Right lobe of liver (tissue), 6 donors: ENCODE data around the gene GPX5. TPM values are rescaled to one million over a fixed set of nuclear protein-coding genes. Genes with fewer than 3 reads are reported as not detected.

Source experiments
- ATAC-seq, 4 donors: fragments of 200-7000 bp; cut with Tn5 transposase; one replicate each; pipeline ENCODE4 v1.9.1; 2020; ENCODE audit warnings: mild to moderate bottlenecking in 4 of 4, moderate library complexity in 4 of 4
- DNase-seq, 3 donors: peaks; one replicate each; pipeline ENCODE4 v3.0.0-alpha.2; 2020
- H3K27ac ChIP-seq, 3 donors: fragments of 200-600 bp; one replicate each; pipeline ENCODE4 v1.8.0; 2022
- H3K27me3 ChIP-seq, 2 donors: fragments of 200-600 bp; one replicate each; pipeline ENCODE4 v1.8.0; 2022
- H3K36me3 ChIP-seq, 4 donors: fragments of 200-600 bp; sonication (generic) in 1 of 4; one replicate each; pipeline versions ENCODE4 v1.5.1 to v1.8.0; 2017 to 2022; ENCODE audit warnings: control low read depth in 1 of 4
- H3K4me1 ChIP-seq, 4 donors: fragments of 200-600 bp; sonication (generic) in 1 of 4; one replicate each; pipeline versions ENCODE4 v1.5.1 to v1.8.0; 2017 to 2022; ENCODE audit warnings: control low read depth in 1 of 4
- H3K4me3 ChIP-seq, 3 donors: fragments of 200-600 bp; one replicate each; pipeline ENCODE4 v1.8.0; 2022
- H3K9me3 ChIP-seq, 4 donors: fragments of 200-600 bp; sonication (generic) in 1 of 4; one replicate each; pipeline versions ENCODE4 v1.5.1 to v1.8.0; 2017 to 2022; ENCODE audit warnings: control low read depth in 1 of 4
- CTCF ChIP-seq, 4 donors: fragments of 200-600 bp in 3 of 4; fragments of 450-650 bp in 1 of 4; IDR thresholded peaks; one replicate each; pipeline versions ENCODE4 v1.5.1 to v1.8.0; 2016 to 2022; ENCODE audit warnings: antibody characterized with exemption in 4 of 4, mild to moderate bottlenecking in 2 of 4
- POLR2A ChIP-seq: fragments of 450-650 bp; IDR thresholded peaks from one replicate; pipeline ENCODE4 v1.6.1; 2017; ENCODE audit warnings: antibody characterized with exemption, mild to moderate bottlenecking
- WGBS: methylation state at CpG from one replicate; pipeline ENCODE4 v1.1.6; 2018; ENCODE audit warnings: low coverage, low lambda C conversion rate; ENCODE audit not compliant: insufficient coverage; ENCODE audit errors: missing lambda C conversion rate; 5-methylcytosine and 5-hydroxymethylcytosine counted together
- intact Hi-C, 2 donors: fragments of 100-400 bp; cut with DNase I; formaldehyde crosslinking; loops; one replicate each; pipeline versions ENCODE4 v1.11.2 to v1.14.1; 2022
- total RNA-seq, 6 experiments: library from RNA; depleted of rRNA in 2 of 6; stranded (reverse); fragments of >200 nt in 2 of 6; fragmentation: NEBNext Ultra II Directional in 3 of 6; extraction: Animal tissue kit (Norgen Biotek cat#: 25700) in 3 of 6; gene quantifications; one replicate each; pipeline versions ENCODE4 v1.1.0 to v1.2.4, GENCODE V29; 2016 to 2023
- donor health status: DM: no; HTN: yes; CAD: no.
- donor health status: DM: no; HTN: no; CAD: no.
- donor health status: DM: no; HTN: no; CAD: no.
- donor health status: DM: no; HTN: yes; CAD: no.
- donor health status: DM: no; HTN: yes; CAD: no.

The GPX5 gene
- total RNA-seq, 6 experiments from 2014 or later: not detected

- no peak for DNase-seq
- no peak for TF ChIP-seq CTCF (IDR thresholded peaks at IDR 0.05)
- no peak for TF ChIP-seq POLR2A
- H3K4me1 ChIP-seq: no peaks in the 10 kb centered on the region
- whole genome bisulfite sequencing: 60% methylated on average over 3 of the region's 3 CpGs
- no peak overlapping the region for H3K4me3 ChIP-seq
- intact Hi-C loops: no loop called here
- H3K27me3 ChIP-seq: no peaks in the 10 kb centered on the region
- no peaks in the 10 kb centered on the region for H3K36me3 ChIP-seq
- no peaks in the 10 kb centered on the region for H3K9me3 ChIP-seq
- no peak overlapping the region for H3K27ac ChIP-seq
- no peak for ATAC-seq
Measured at GRCh38 chr6:28534306-28534705, 8.6 kb downstream of the GPX5 start.

GRCh38 chr6:28534875-28535274 lies 9.2 kb downstream of the GPX5 start:
- H3K27me3 ChIP-seq: no peaks in the 10 kb centered on the region
- intact Hi-C loops: no loop called here
- WGBS: 46% methylated on average over 2 of the region's 2 CpGs
- no peak overlapping the region for H3K27ac ChIP-seq
- H3K36me3 ChIP-seq: no peaks in the 10 kb centered on the region
- H3K9me3 ChIP-seq: no peaks in the 10 kb centered on the region
- H3K4me3 ChIP-seq: no peak overlapping the region
- no peaks in the 10 kb centered on the region for H3K4me1 ChIP-seq
- ATAC-seq (no peak), DNase-seq (no peak)
- TF ChIP-seq CTCF (IDR thresholded peaks at IDR 0.05): no peak
- no peak for TF ChIP-seq POLR2A

GRCh38 chr6:28537065-28537464 lies 11.4 kb downstream of the GPX5 start:
- no peak for TF ChIP-seq CTCF (IDR thresholded peaks at IDR 0.05)
- DNase-seq (no peak), ATAC-seq (no peak)
- no peak overlapping the region for H3K27ac ChIP-seq
- H3K9me3 ChIP-seq: no peaks in the 10 kb centered on the region
- intact Hi-C loops: no loop called here
- no peaks in the 10 kb centered on the region for H3K36me3 ChIP-seq
- H3K4me3 ChIP-seq: no peak overlapping the region
- no peaks in the 10 kb centered on the region for H3K4me1 ChIP-seq
- H3K27me3 ChIP-seq: no peaks in the 10 kb centered on the region
- 17% methylated on average over 18 of the region's 18 CpGs for WGBS

- no peaks in the 10 kb centered on the region for H3K4me1 ChIP-seq
- H3K27ac ChIP-seq: no peak overlapping the region
- no peak overlapping the region for H3K4me3 ChIP-seq
- no peaks in the 10 kb centered on the region for H3K27me3 ChIP-seq
- WGBS: 33% methylated on average over 14 of the region's 22 CpGs
- DNase-seq (no peak), ATAC-seq (no peak)
- H3K9me3 ChIP-seq: no peaks in the 10 kb centered on the region
- TF ChIP-seq CTCF (IDR thresholded peaks at IDR 0.05) (no peak), POLR2A (no peak)
- intact Hi-C loops: no loop called here
- H3K36me3 ChIP-seq: no peaks in the 10 kb centered on the region
Measured at GRCh38 chr6:28537509-28538140, 11.9 kb downstream of the GPX5 start.

- Histone ChIP-seq H3K36me3 (no peaks in the 10 kb centered on the region), H3K4me1 (no peaks in the 10 kb centered on the region), H3K27ac (no peak overlapping the region), H3K27me3 (no peaks in the 10 kb centered on the region), H3K9me3 (no peaks in the 10 kb centered on the region), H3K4me3 (peak overlapping the region in 2 of 3 donors; percentile 5 to 15)
- ATAC-seq (no peak), DNase-seq (no peak)
- intact Hi-C loops: no loop called here
- TF ChIP-seq POLR2A (no peak), CTCF (IDR thresholded peaks at IDR 0.05) (no peak)
- WGBS: 48% methylated on average over 7 of the region's 7 CpGs
Measured at GRCh38 chr6:28541996-28542395, 16.3 kb downstream of the GPX5 start.
